ENCODE measurements around the gene THOC5. TPM values are rescaled to one million over a fixed set of nuclear protein-coding genes. Genes with fewer than 3 reads are reported as not detected.

The THOC5 gene
- polyA plus RNA-seq, 2 donors, result 11.7 to 15.5 TPM

- H3K27me3 ChIP-seq (ENCODE audit: control insufficient read depth in 1 of 2, insufficient read depth in 2 of 2, low read length in 2 of 2), result no peaks in the 10 kb centered on the region
- H3K36me3 ChIP-seq (ENCODE audit: control insufficient read depth in 2 of 2, insufficient read depth in 2 of 2, low read length in 1 of 2), result no peaks in the 10 kb centered on the region
- H3K4me3 ChIP-seq (ENCODE audit: low read depth in 1 of 2, low read length in 2 of 2), result peak overlapping the region in 1 of 2 donors; percentile 2
- H3K4me1 ChIP-seq (ENCODE audit: control insufficient read depth in 2 of 2, insufficient read depth in 2 of 2, low read length in 1 of 2), result peaks cover 3 to 7% of the 10 kb centered on the region in 2 donors
- 17% methylated on average over 52 to 54 of the region's 54 CpGs for WGBS, 2 donors
- H3K27ac ChIP-seq (ENCODE audit: low read depth in 2 of 2, low read length in 1 of 2), result no peak overlapping the region
- no peaks in the 10 kb centered on the region for H3K9me3 ChIP-seq (ENCODE audit: control insufficient read depth in 2 of 2, insufficient read depth in 1 of 2, low read depth in 1 of 2, low read length in 1 of 2)
These were observed 83.2 kb downstream of the THOC5 start for GRCh38 chr22:29470159-29470855.

- no peaks in the 10 kb centered on the region for H3K36me3 ChIP-seq (ENCODE audit: control insufficient read depth in 2 of 2, insufficient read depth in 2 of 2, low read length in 1 of 2)
- H3K27me3 ChIP-seq (ENCODE audit: control insufficient read depth in 1 of 2, insufficient read depth in 2 of 2, low read length in 2 of 2), result no peaks in the 10 kb centered on the region
- peak overlapping the region in 1 of 2 donors; percentile 2 for H3K4me3 ChIP-seq (ENCODE audit: low read depth in 1 of 2, low read length in 2 of 2)
- 51 to 54% methylated on average over 8 to 9 of the region's 9 CpGs for WGBS, 2 donors
- H3K9me3 ChIP-seq (ENCODE audit: control insufficient read depth in 2 of 2, insufficient read depth in 1 of 2, low read depth in 1 of 2, low read length in 1 of 2), result no peaks in the 10 kb centered on the region
- H3K4me1 ChIP-seq (ENCODE audit: control insufficient read depth in 2 of 2, insufficient read depth in 2 of 2, low read length in 1 of 2), result peaks cover 3 to 7% of the 10 kb centered on the region in 2 donors
- no peak overlapping the region for H3K27ac ChIP-seq (ENCODE audit: low read depth in 2 of 2, low read length in 1 of 2)
These were observed 83.8 kb downstream of the THOC5 start for GRCh38 chr22:29469755-29470154.

GRCh38 chr22:29464581-29464980, 89.0 kb downstream of the THOC5 start:
- Histone ChIP-seq H3K36me3 (ENCODE audit: control insufficient read depth in 2 of 2, insufficient read depth in 2 of 2, low read length in 1 of 2) (no peaks in the 10 kb centered on the region), H3K4me3 (ENCODE audit: low read depth in 1 of 2, low read length in 2 of 2) (no peak overlapping the region), H3K27ac (ENCODE audit: low read depth in 2 of 2, low read length in 1 of 2) (no peak overlapping the region), H3K27me3 (ENCODE audit: control insufficient read depth in 1 of 2, insufficient read depth in 2 of 2, low read length in 2 of 2) (no peaks in the 10 kb centered on the region), H3K9me3 (ENCODE audit: control insufficient read depth in 2 of 2, insufficient read depth in 1 of 2, low read depth in 1 of 2, low read length in 1 of 2) (no peaks in the 10 kb centered on the region), H3K4me1 (ENCODE audit: control insufficient read depth in 2 of 2, insufficient read depth in 2 of 2, low read length in 1 of 2) (no peaks in the 10 kb centered on the region)
- WGBS, 2 donors, result 80 to 81% methylated on average over 7 of the region's 7 CpGs

- Histone ChIP-seq H3K27me3 (ENCODE audit: control insufficient read depth in 1 of 2, insufficient read depth in 2 of 2, low read length in 2 of 2) (no peaks in the 10 kb centered on the region), H3K27ac (ENCODE audit: low read depth in 2 of 2, low read length in 1 of 2) (no peak overlapping the region), H3K9me3 (ENCODE audit: control insufficient read depth in 2 of 2, insufficient read depth in 1 of 2, low read depth in 1 of 2, low read length in 1 of 2) (no peaks in the 10 kb centered on the region), H3K4me3 (ENCODE audit: low read depth in 1 of 2, low read length in 2 of 2) (no peak overlapping the region), H3K36me3 (ENCODE audit: control insufficient read depth in 2 of 2, insufficient read depth in 2 of 2, low read length in 1 of 2) (no peaks in the 10 kb centered on the region), H3K4me1 (ENCODE audit: control insufficient read depth in 2 of 2, insufficient read depth in 2 of 2, low read length in 1 of 2) (no peaks in the 10 kb centered on the region)
- 88 to 91% methylated on average over 7 of the region's 7 CpGs for WGBS, 2 donors
These were observed 89.9 kb downstream of the THOC5 start for GRCh38 chr22:29463629-29464028.

GRCh38 chr22:29461263-29461662, 92.3 kb downstream of the THOC5 start:
- 90 to 91% methylated on average over 5 of the region's 5 CpGs for WGBS, 2 donors
- Histone ChIP-seq H3K27ac (ENCODE audit: low read depth in 2 of 2, low read length in 1 of 2) (no peak overlapping the region), H3K4me1 (ENCODE audit: control insufficient read depth in 2 of 2, insufficient read depth in 2 of 2, low read length in 1 of 2) (no peaks in the 10 kb centered on the region), H3K36me3 (ENCODE audit: control insufficient read depth in 2 of 2, insufficient read depth in 2 of 2, low read length in 1 of 2) (no peaks in the 10 kb centered on the region), H3K4me3 (ENCODE audit: low read depth in 1 of 2, low read length in 2 of 2) (no peak overlapping the region), H3K9me3 (ENCODE audit: control insufficient read depth in 2 of 2, insufficient read depth in 1 of 2, low read depth in 1 of 2, low read length in 1 of 2) (no peaks in the 10 kb centered on the region), H3K27me3 (ENCODE audit: control insufficient read depth in 1 of 2, insufficient read depth in 2 of 2, low read length in 2 of 2) (no peaks in the 10 kb centered on the region)

- Histone ChIP-seq H3K27me3 (ENCODE audit: control insufficient read depth in 1 of 2, insufficient read depth in 2 of 2, low read length in 2 of 2) (no peaks in the 10 kb centered on the region), H3K4me3 (ENCODE audit: low read depth in 1 of 2, low read length in 2 of 2) (no peak overlapping the region), H3K27ac (ENCODE audit: low read depth in 2 of 2, low read length in 1 of 2) (no peak overlapping the region), H3K9me3 (ENCODE audit: control insufficient read depth in 2 of 2, insufficient read depth in 1 of 2, low read depth in 1 of 2, low read length in 1 of 2) (no peaks in the 10 kb centered on the region), H3K36me3 (ENCODE audit: control insufficient read depth in 2 of 2, insufficient read depth in 2 of 2, low read length in 1 of 2) (no peaks in the 10 kb centered on the region), H3K4me1 (ENCODE audit: control insufficient read depth in 2 of 2, insufficient read depth in 2 of 2, low read length in 1 of 2) (no peaks in the 10 kb centered on the region)
- WGBS, 2 donors, result 66 to 67% methylated on average over 9 of the region's 9 CpGs
These were observed 93.8 kb downstream of the THOC5 start for GRCh38 chr22:29459773-29460172.

GRCh38 chr22:29458551-29458950, 95.0 kb downstream of the THOC5 start:
- H3K36me3 ChIP-seq (ENCODE audit: control insufficient read depth in 2 of 2, insufficient read depth in 2 of 2, low read length in 1 of 2), result no peaks in the 10 kb centered on the region
- H3K27me3 ChIP-seq (ENCODE audit: control insufficient read depth in 1 of 2, insufficient read depth in 2 of 2, low read length in 2 of 2), result no peaks in the 10 kb centered on the region

GRCh38 chr22:29457730-29458129, 95.8 kb downstream of the THOC5 start:
- H3K27ac ChIP-seq (ENCODE audit: low read depth in 2 of 2, low read length in 1 of 2), result no peak overlapping the region
- peaks cover 0 to 2% of the 10 kb centered on the region in 2 donors for H3K4me1 ChIP-seq (ENCODE audit: control insufficient read depth in 2 of 2, insufficient read depth in 2 of 2, low read length in 1 of 2)
- WGBS, 2 donors, result 29 to 38% methylated on average over 4 of the region's 4 CpGs
- no peak overlapping the region for H3K4me3 ChIP-seq (ENCODE audit: low read depth in 1 of 2, low read length in 2 of 2)
- H3K9me3 ChIP-seq (ENCODE audit: control insufficient read depth in 2 of 2, insufficient read depth in 1 of 2, low read depth in 1 of 2, low read length in 1 of 2), result no peaks in the 10 kb centered on the region
- no peaks in the 10 kb centered on the region for H3K36me3 ChIP-seq (ENCODE audit: control insufficient read depth in 2 of 2, insufficient read depth in 2 of 2, low read length in 1 of 2)
- no peaks in the 10 kb centered on the region for H3K27me3 ChIP-seq (ENCODE audit: control insufficient read depth in 1 of 2, insufficient read depth in 2 of 2, low read length in 2 of 2)

More at GRCh38 chr22:29458551-29458950, 95.0 kb downstream of the THOC5 start:
- Histone ChIP-seq H3K4me3 (ENCODE audit: low read depth in 1 of 2, low read length in 2 of 2) (no peak overlapping the region), H3K4me1 (ENCODE audit: control insufficient read depth in 2 of 2, insufficient read depth in 2 of 2, low read length in 1 of 2) (peaks cover 0 to 2% of the 10 kb centered on the region in 2 donors), H3K27ac (ENCODE audit: low read depth in 2 of 2, low read length in 1 of 2) (no peak overlapping the region), H3K9me3 (ENCODE audit: control insufficient read depth in 2 of 2, insufficient read depth in 1 of 2, low read depth in 1 of 2, low read length in 1 of 2) (no peaks in the 10 kb centered on the region)

GRCh38 chr22:29456211-29456671, 97.3 kb downstream of the THOC5 start:
- H3K4me1 ChIP-seq (ENCODE audit: control insufficient read depth in 2 of 2, insufficient read depth in 2 of 2, low read length in 1 of 2), result peaks cover 0 to 2% of the 10 kb centered on the region in 2 donors

More at GRCh38 chr22:29456211-29456671, 97.3 kb downstream of the THOC5 start:
- H3K4me3 ChIP-seq (ENCODE audit: low read depth in 1 of 2, low read length in 2 of 2), result no peak overlapping the region
- no peaks in the 10 kb centered on the region for H3K27me3 ChIP-seq (ENCODE audit: control insufficient read depth in 1 of 2, insufficient read depth in 2 of 2, low read length in 2 of 2)
- 73 to 75% methylated on average over 9 of the region's 9 CpGs for WGBS, 2 donors
- no peak overlapping the region for H3K27ac ChIP-seq (ENCODE audit: low read depth in 2 of 2, low read length in 1 of 2)
- H3K36me3 ChIP-seq (ENCODE audit: control insufficient read depth in 2 of 2, insufficient read depth in 2 of 2, low read length in 1 of 2), result no peaks in the 10 kb centered on the region
- no peaks in the 10 kb centered on the region for H3K9me3 ChIP-seq (ENCODE audit: control insufficient read depth in 2 of 2, insufficient read depth in 1 of 2, low read depth in 1 of 2, low read length in 1 of 2)
